GM18511 (cell line): ENCODE results near the gene PPP1R13B.

Experiments used
- ATAC-seq: cut with Tn5 transposase; IDR thresholded peaks from one replicate; pipeline ENCODE4 v1.9.1; 2021; ENCODE audit warnings: mild to moderate bottlenecking, moderate library complexity; ENCODE audit not compliant: unreplicated experiment

Gene PPP1R13B

GRCh38 chr14:103688906-103689902 is 158.2 kb downstream of the PPP1R13B start:
- peak; percentile 66 for ATAC-seq

- ATAC-seq: no peak
Measured at GRCh38 chr14:103688441-103688840, 158.9 kb downstream of the PPP1R13B start.

GRCh38 chr14:103687712-103688111 is 159.7 kb downstream of the PPP1R13B start:
- no peak for ATAC-seq

GRCh38 chr14:103686831-103687485 is 160.4 kb downstream of the PPP1R13B start:
- no peak for ATAC-seq

- ATAC-seq: no peak
Measured at GRCh38 chr14:103685276-103686211, 161.8 kb downstream of the PPP1R13B start.

- ATAC-seq: no peak
Measured at GRCh38 chr14:103684871-103685270, 162.5 kb downstream of the PPP1R13B start.

GRCh38 chr14:103684471-103684870 is 162.9 kb downstream of the PPP1R13B start:
- no peak for ATAC-seq
